HCT116 (cell line): ENCODE results near the gene NCBP3. TPM values are rescaled to one million over a fixed set of nuclear protein-coding genes. Genes with fewer than 3 reads are reported as not detected.

Experiments
- ATAC-seq: fragments of 200-7000 bp; cut with Tn5 transposase; 2 replicates; pipeline ENCODE4 v1.9.1; 2020; ENCODE audit warnings: mild to moderate bottlenecking, moderate library complexity
- BruUV-seq: library from RNA; stranded (reverse); fragments of 400-500 nt; replicated peaks from 2 replicates; lab custom pipeline; 2021; lab: Mats Ljungman, UMichigan
- CTCF ChIA-PET: fragments of 300-600 bp; sonication (Branson Sonifier 250); formaldehyde crosslinking; loops from one replicate; lab custom pipeline; 2021; ENCODE audit warnings: antibody characterized with exemption; lab: Charles Lee
- POLR2A ChIA-PET: fragments of 300-600, 350-600 bp; sonication (Branson Sonifier 250); formaldehyde crosslinking; loops from one replicate; lab custom pipeline; 2021; ENCODE audit warnings: antibody characterized with exemption; lab: Charles Lee
- RAD21 ChIA-PET, 2 experiments: fragments of 300-600 bp; sonication (Branson Sonifier 250); formaldehyde crosslinking; loops; one replicate each; lab custom pipeline; 2023; ENCODE audit warnings: low total read pairs in 2 of 2; ENCODE audit not compliant: uncharacterized antibody in 2 of 2, unreplicated experiment in 2 of 2, low non-redundant PET in 1 of 2; lab: Charles Lee
- DNase-seq: peaks from one replicate; pipeline ENCODE4 v3.0.0-alpha.2; 2010; ENCODE audit warnings: low read depth, low spot score
- H2AFZ ChIP-seq: fragments of 200-600 bp; shearing (Covaris generic), sonication (generic); 2 replicates; pipeline ENCODE4 v1.6.1; 2017; ENCODE audit warnings: low read depth, mixed run types, mixed read lengths, antibody characterized with exemption, low read length; ENCODE audit not compliant: poor library complexity, severe bottlenecking
- H3K27ac ChIP-seq: 2 replicates; pipeline ENCODE4 v1.5.1; 2012; ENCODE audit warnings: low read depth, low read length
- H3K27me3 ChIP-seq: fragments of 200-600 bp; sonication (generic); 2 replicates; pipeline ENCODE4 v1.6.1; 2016; ENCODE audit warnings: mixed run types, low read length, mixed read lengths; ENCODE audit not compliant: insufficient read depth
- H3K36me3 ChIP-seq, 2 experiments: fragments of 200-500 bp in 1 of 2; fragments of 200-600 bp in 1 of 2; sonication (Bioruptor generic) in 1 of 2; sonication (generic) in 1 of 2; 2 replicates each; pipeline versions ENCODE4 v1.5.1 to v1.6.1; 2014 to 2016; ENCODE audit warnings: low read length in 2 of 2, inconsistent platforms in 1 of 2, mixed read lengths in 1 of 2, mixed run types in 1 of 2; ENCODE audit not compliant: insufficient read depth in 2 of 2, control insufficient read depth in 1 of 2
- H3K4me1 ChIP-seq, 2 experiments: fragments of 200-600 bp in 1 of 2; sonication (generic) in 1 of 2; 2 replicates each; pipeline versions ENCODE4 v1.5.1 to v1.6.1; 2012 to 2017; ENCODE audit warnings: low read length in 2 of 2, inconsistent platforms in 1 of 2, mild to moderate bottlenecking in 1 of 2, mixed read lengths in 1 of 2, mixed run types in 1 of 2, moderate library complexity in 1 of 2; ENCODE audit not compliant: insufficient read depth in 2 of 2, control insufficient read depth in 1 of 2
- H3K4me2 ChIP-seq: fragments of 200-600 bp; sonication (generic); 2 replicates; pipeline ENCODE4 v1.6.1; 2017; ENCODE audit warnings: mixed run types, low read length, mixed read lengths
- H3K4me3 ChIP-seq, 2 experiments: fragments of 200-600 bp in 1 of 2; sonication (generic) in 1 of 2; replicated peaks in 1 of 2; 2 replicates each; pipeline ENCODE4 v1.5.1; 2011 to 2016; ENCODE audit warnings: low read length in 2 of 2, control low read depth in 1 of 2, low read depth in 1 of 2, mild to moderate bottlenecking in 1 of 2, mixed read lengths in 1 of 2, mixed run types in 1 of 2
- H3K79me2 ChIP-seq: fragments of 200-600 bp; sonication (generic); 2 replicates; pipeline ENCODE4 v1.6.1; 2017; ENCODE audit warnings: mild to moderate bottlenecking, mixed run types, low read length, moderate library complexity, mixed read lengths; ENCODE audit not compliant: insufficient read depth
- H3K9ac ChIP-seq: fragments of 200-600 bp; sonication (generic); 2 replicates; pipeline ENCODE4 v1.6.1; 2016; ENCODE audit warnings: low read length, mixed read lengths
- H3K9me2 ChIP-seq: fragments of 200-600 bp; sonication (generic), shearing (Covaris generic); 2 replicates; pipeline ENCODE4 v1.6.1; 2017; ENCODE audit warnings: mixed run types, mild to moderate bottlenecking, moderate library complexity; ENCODE audit not compliant: insufficient read depth
- H3K9me3 ChIP-seq, 2 experiments: fragments of 200-500 bp in 1 of 2; fragments of 200-600 bp in 1 of 2; sonication (Bioruptor generic) in 1 of 2; sonication (generic) in 1 of 2; 2 replicates each; pipeline ENCODE4 v1.6.1; 2014 to 2017; ENCODE audit warnings: low read length in 2 of 2, mixed read lengths in 2 of 2, inconsistent platforms in 1 of 2, low read depth in 1 of 2, mild to moderate bottlenecking in 1 of 2, mixed run types in 1 of 2, moderate library complexity in 1 of 2; ENCODE audit not compliant: control insufficient read depth in 1 of 2, insufficient read depth in 1 of 2
- H4K20me1 ChIP-seq: fragments of 200-600 bp; sonication (generic), shearing (Covaris generic); 2 replicates; pipeline ENCODE4 v1.6.1; 2017; ENCODE audit warnings: mixed run types, mild to moderate bottlenecking, moderate library complexity; ENCODE audit not compliant: insufficient read depth
- CEBPB ChIP-seq: IDR thresholded peaks from 2 replicates; pipeline ENCODE4 v1.6.1; 2012; ENCODE audit warnings: low read depth
- EGR1 ChIP-seq: IDR thresholded peaks from 2 replicates; pipeline ENCODE4 v1.6.1; 2012; ENCODE audit warnings: low read depth
- ELF1 ChIP-seq: IDR thresholded peaks from 2 replicates; pipeline ENCODE4 v1.6.1; 2012; ENCODE audit warnings: low read depth, borderline replicate concordance
- EZH2phosphoT487 ChIP-seq: fragments of 200-600 bp; IDR thresholded peaks from 2 replicates; pipeline ENCODE4 v1.6.1; 2018; ENCODE audit warnings: antibody characterized with exemption, borderline replicate concordance
- FOSL1 ChIP-seq: IDR thresholded peaks from 2 replicates; pipeline ENCODE4 v1.6.1; 2012; ENCODE audit warnings: low read depth
- POLR2AphosphoS5 ChIP-seq: IDR thresholded peaks from 2 replicates; pipeline ENCODE4 v1.6.1; 2011; ENCODE audit warnings: mild to moderate bottlenecking, low read depth, low read length, moderate library complexity
- SIN3A ChIP-seq: IDR thresholded peaks from 2 replicates; pipeline ENCODE4 v1.6.1; 2012; ENCODE audit warnings: low read depth
- SP1 ChIP-seq: IDR thresholded peaks from 2 replicates; pipeline ENCODE4 v1.6.1; 2012; ENCODE audit warnings: low read depth
- SRF ChIP-seq: IDR thresholded peaks from 2 replicates; pipeline ENCODE4 v1.6.1; 2012; ENCODE audit warnings: low read depth
- TCF7L2 ChIP-seq: IDR thresholded peaks from 2 replicates; pipeline ENCODE4 v1.7.0; 2011; ENCODE audit warnings: borderline replicate concordance, inconsistent platforms; ENCODE audit not compliant: insufficient read depth, insufficient read length; ENCODE audit errors: extremely low read depth
- YY1 ChIP-seq: IDR thresholded peaks from 2 replicates; pipeline ENCODE4 v1.6.1; 2011; ENCODE audit warnings: low read length, low read depth, moderate library complexity, mild to moderate bottlenecking; ENCODE audit not compliant: insufficient replicate concordance; ENCODE audit errors: extremely low read depth
- ZFX ChIP-seq: fragments of 450-650 bp; IDR thresholded peaks from 2 replicates; pipeline ENCODE4 v1.6.1; 2017
- intact Hi-C: fragments of 100-400 bp; cut with micrococcal nuclease; formaldehyde crosslinking; loops from 2 replicates; pipeline ENCODE4 v1.10.0; 2022
- total RNA-seq: library from RNA; stranded (reverse); gene quantifications from one replicate; pipeline ENCODE4 v1.2.1, GENCODE V29; 2021; ENCODE audit not compliant: unreplicated experiment
- TF ChIP-seq, protein P1 (sequence below): IDR thresholded peaks from 2 replicates; pipeline ENCODE4 v1.6.1; 2012; ENCODE audit warnings: low read depth
- TF ChIP-seq, protein P2 (sequence below), 3 experiments: fragments of 200-600 bp in 1 of 3; sonication (generic) in 1 of 3; IDR thresholded peaks in 2 of 3; conservative IDR thresholded peaks in 1 of 3; 2 replicates each; pipeline ENCODE4 v1.5.1; 2012 to 2017; ENCODE audit warnings: low read depth in 2 of 3, low read length in 2 of 3, antibody characterized with exemption in 1 of 3, borderline replicate concordance in 1 of 3, control low read depth in 1 of 3, mild to moderate bottlenecking in 1 of 3, mixed read lengths in 1 of 3, mixed run types in 1 of 3, moderate library complexity in 1 of 3; ENCODE audit not compliant: insufficient read depth in 1 of 3

The NCBP3 gene
- total RNA-seq, 1 experiment from 2014 or later: 46.5 TPM

DNA sequence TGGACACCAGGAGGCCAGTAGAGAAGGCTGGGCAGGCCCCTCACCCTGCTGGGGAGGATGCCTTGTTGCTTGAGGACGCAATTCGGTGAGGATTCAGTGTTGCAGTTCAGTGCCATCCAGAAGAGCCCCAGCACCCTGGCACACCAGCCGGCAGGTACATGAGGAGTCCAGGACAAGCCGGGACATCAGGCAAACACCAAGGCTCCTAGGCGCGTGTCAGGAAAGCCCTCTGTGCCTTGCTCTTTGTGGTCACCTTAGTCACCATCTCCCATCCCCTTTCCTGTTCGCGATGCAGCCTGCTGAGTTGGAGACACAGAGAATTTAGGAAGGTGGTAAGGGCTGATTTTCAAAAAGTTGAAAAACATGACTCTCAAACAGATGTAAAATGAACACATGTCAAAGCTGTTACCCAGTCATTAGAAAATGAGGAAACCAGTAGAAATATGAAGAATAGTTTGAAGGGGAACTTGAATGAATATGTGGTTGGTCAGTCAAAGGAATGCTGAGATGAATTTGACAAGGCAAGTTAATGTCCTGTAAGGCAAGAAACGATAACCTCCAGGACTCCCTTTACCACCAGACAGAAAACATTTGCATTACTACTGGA lies 2.3 kb upstream of the NCBP3 start:
- no peaks in the 10 kb centered on the region for H3K9me3 ChIP-seq
- ChIA-PET RAD21 (no interaction called here), CTCF (no interaction called here), POLR2A (no interaction called here)
- H3K4me2 ChIP-seq: no peak overlapping the region
- H2AFZ ChIP-seq: no peak overlapping the region
- no peaks in the 10 kb centered on the region for H4K20me1 ChIP-seq
- H3K79me2 ChIP-seq: peaks cover 26% of the 10 kb centered on the region
- H3K27me3 ChIP-seq: no peaks in the 10 kb centered on the region
- H3K36me3 ChIP-seq: no peaks in the 10 kb centered on the region
- no peaks in the 10 kb centered on the region for H3K9me2 ChIP-seq
- intact Hi-C loops: loop anchor here (5.0 to 10.0 kb wide), 2 partner anchors 226 to 559 kb away; no protein-coding TSS in a partner anchor
- peaks cover 5 to 20% of the 10 kb centered on the region in 2 experiments; a peak in 3 of 4 replicates for H3K4me1 ChIP-seq
- no peak for ATAC-seq
- H3K9ac ChIP-seq: no peak overlapping the region
- no peak overlapping the region for H3K4me3 ChIP-seq
- no peak overlapping the region for H3K27ac ChIP-seq
- DNase-seq: no peak
- no TSS peak for BruUV-seq
- TF ChIP-seq SIN3A (no peak), FOSL1 (no peak), CEBPB (no peak), ELF1 (no peak), SRF (no peak), EGR1 (no peak), SP1 (no peak), YY1 (no peak), POLR2AphosphoS5 (no peak), ZFX (no peak), EZH2phosphoT487 (no peak), TCF7L2 (no peak)
- TF ChIP-seq, protein P1, sequence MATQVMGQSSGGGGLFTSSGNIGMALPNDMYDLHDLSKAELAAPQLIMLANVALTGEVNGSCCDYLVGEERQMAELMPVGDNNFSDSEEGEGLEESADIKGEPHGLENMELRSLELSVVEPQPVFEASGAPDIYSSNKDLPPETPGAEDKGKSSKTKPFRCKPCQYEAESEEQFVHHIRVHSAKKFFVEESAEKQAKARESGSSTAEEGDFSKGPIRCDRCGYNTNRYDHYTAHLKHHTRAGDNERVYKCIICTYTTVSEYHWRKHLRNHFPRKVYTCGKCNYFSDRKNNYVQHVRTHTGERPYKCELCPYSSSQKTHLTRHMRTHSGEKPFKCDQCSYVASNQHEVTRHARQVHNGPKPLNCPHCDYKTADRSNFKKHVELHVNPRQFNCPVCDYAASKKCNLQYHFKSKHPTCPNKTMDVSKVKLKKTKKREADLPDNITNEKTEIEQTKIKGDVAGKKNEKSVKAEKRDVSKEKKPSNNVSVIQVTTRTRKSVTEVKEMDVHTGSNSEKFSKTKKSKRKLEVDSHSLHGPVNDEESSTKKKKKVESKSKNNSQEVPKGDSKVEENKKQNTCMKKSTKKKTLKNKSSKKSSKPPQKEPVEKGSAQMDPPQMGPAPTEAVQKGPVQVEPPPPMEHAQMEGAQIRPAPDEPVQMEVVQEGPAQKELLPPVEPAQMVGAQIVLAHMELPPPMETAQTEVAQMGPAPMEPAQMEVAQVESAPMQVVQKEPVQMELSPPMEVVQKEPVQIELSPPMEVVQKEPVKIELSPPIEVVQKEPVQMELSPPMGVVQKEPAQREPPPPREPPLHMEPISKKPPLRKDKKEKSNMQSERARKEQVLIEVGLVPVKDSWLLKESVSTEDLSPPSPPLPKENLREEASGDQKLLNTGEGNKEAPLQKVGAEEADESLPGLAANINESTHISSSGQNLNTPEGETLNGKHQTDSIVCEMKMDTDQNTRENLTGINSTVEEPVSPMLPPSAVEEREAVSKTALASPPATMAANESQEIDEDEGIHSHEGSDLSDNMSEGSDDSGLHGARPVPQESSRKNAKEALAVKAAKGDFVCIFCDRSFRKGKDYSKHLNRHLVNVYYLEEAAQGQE: no peak
- TF ChIP-seq, protein P2, sequence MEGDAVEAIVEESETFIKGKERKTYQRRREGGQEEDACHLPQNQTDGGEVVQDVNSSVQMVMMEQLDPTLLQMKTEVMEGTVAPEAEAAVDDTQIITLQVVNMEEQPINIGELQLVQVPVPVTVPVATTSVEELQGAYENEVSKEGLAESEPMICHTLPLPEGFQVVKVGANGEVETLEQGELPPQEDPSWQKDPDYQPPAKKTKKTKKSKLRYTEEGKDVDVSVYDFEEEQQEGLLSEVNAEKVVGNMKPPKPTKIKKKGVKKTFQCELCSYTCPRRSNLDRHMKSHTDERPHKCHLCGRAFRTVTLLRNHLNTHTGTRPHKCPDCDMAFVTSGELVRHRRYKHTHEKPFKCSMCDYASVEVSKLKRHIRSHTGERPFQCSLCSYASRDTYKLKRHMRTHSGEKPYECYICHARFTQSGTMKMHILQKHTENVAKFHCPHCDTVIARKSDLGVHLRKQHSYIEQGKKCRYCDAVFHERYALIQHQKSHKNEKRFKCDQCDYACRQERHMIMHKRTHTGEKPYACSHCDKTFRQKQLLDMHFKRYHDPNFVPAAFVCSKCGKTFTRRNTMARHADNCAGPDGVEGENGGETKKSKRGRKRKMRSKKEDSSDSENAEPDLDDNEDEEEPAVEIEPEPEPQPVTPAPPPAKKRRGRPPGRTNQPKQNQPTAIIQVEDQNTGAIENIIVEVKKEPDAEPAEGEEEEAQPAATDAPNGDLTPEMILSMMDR (IDR thresholded peaks at IDR 0.05 in 2 of 3, conservative IDR thresholded peaks at IDR 0.05 in 1 of 3; ENCODE audit: borderline replicate concordance in 1 of 3, insufficient read depth in 1 of 3, low read depth in 2 of 3, low read length in 2 of 3): no peak
